SK-N-SH (cell line): ENCODE data around the gene RNU7-1. TPM values are rescaled to one million over a fixed set of nuclear protein-coding genes. Genes with fewer than 3 reads are reported as not detected.

Source experiments
- CTCF ChIA-PET: fragments of 300-600, 350-600 bp; formaldehyde crosslinking; extraction: SDS; loops from one replicate; lab custom pipeline; 2021; lab: Yijun Ruan, JAX
- POLR2A ChIA-PET: fragments of 350-600 bp; sonication (Branson Sonifier 250); formaldehyde crosslinking; extraction: SDS; loops from one replicate; lab custom pipeline; 2020; ENCODE audit warnings: antibody characterized with exemption, inconsistent platforms; lab: Yijun Ruan, JAX
- DNase-seq: peaks from one replicate; pipeline ENCODE4 v3.0.0; 2012
- H2AFZ ChIP-seq: fragments of 200-600 bp; sonication (generic); 2 replicates; pipeline ENCODE4 v1.8.1; 2016; ENCODE audit warnings: antibody characterized with exemption, mild to moderate bottlenecking, low read depth
- H3F3A ChIP-seq: fragments of 200-600 bp; sonication (generic); replicated peaks from 2 replicates; pipeline ENCODE3; 2016; ENCODE audit warnings: antibody characterized with exemption, mild to moderate bottlenecking; ENCODE audit not compliant: insufficient read depth
- H3K27ac ChIP-seq, 2 experiments: fragments of 200-500 bp in 1 of 2; fragments of 200-600 bp in 1 of 2; sonication (Bioruptor generic) in 1 of 2; sonication (generic), shearing (Covaris generic) in 1 of 2; 2 replicates each; pipeline versions ENCODE4 v1.5.1 to v1.6.1; 2014 to 2016; ENCODE audit warnings: low read depth in 2 of 2, inconsistent platforms in 1 of 2, low read length in 1 of 2, mild to moderate bottlenecking in 1 of 2, mixed read lengths in 1 of 2
- H3K27me3 ChIP-seq: fragments of 200-600 bp; sonication (generic), shearing (Covaris generic); 2 replicates; pipeline ENCODE4 v1.6.1; 2016; ENCODE audit warnings: mixed run types; ENCODE audit not compliant: insufficient read depth
- H3K36me3 ChIP-seq, 2 experiments: fragments of 200-500 bp in 1 of 2; fragments of 200-600 bp in 1 of 2; sonication (Bioruptor generic) in 1 of 2; sonication (generic) in 1 of 2; replicated peaks in 1 of 2; 2 replicates each; pipeline versions ENCODE3 to v1.5.1; 2014 to 2016; ENCODE audit warnings: low read length in 1 of 2, mild to moderate bottlenecking in 1 of 2; ENCODE audit not compliant: insufficient read depth in 2 of 2, control insufficient read depth in 1 of 2
- H3K4me1 ChIP-seq, 2 experiments: fragments of 200-500 bp in 1 of 2; fragments of 200-600 bp in 1 of 2; sonication (Bioruptor generic) in 1 of 2; sonication (generic), shearing (Covaris generic) in 1 of 2; 2 replicates each; pipeline versions ENCODE4 v1.5.1 to v1.6.1; 2014 to 2016; ENCODE audit warnings: low read depth in 1 of 2, low read length in 1 of 2, mixed run types in 1 of 2; ENCODE audit not compliant: insufficient read depth in 2 of 2, control insufficient read depth in 1 of 2
- H3K4me2 ChIP-seq: fragments of 200-600 bp; sonication (generic), shearing (Covaris generic); 2 replicates; pipeline ENCODE4 v1.6.1; 2017; ENCODE audit warnings: mixed run types
- H3K4me3 ChIP-seq, 2 experiments: fragments of 200-500 bp in 1 of 2; fragments of 200-600 bp in 1 of 2; sonication (Bioruptor generic) in 1 of 2; sonication (generic), shearing (Covaris generic) in 1 of 2; 2 replicates each; pipeline versions ENCODE4 v1.5.1 to v1.8.1; 2014 to 2016; ENCODE audit warnings: low read depth in 2 of 2, inconsistent platforms in 1 of 2, low read length in 1 of 2, mild to moderate bottlenecking in 1 of 2, mixed read lengths in 1 of 2, moderate library complexity in 1 of 2
- H3K79me2 ChIP-seq: fragments of 200-600 bp; sonication (generic); 2 replicates; pipeline ENCODE4 v1.8.1; 2017; ENCODE audit warnings: mild to moderate bottlenecking; ENCODE audit not compliant: insufficient read depth
- H3K9ac ChIP-seq: fragments of 200-600 bp; sonication (generic); 2 replicates; pipeline ENCODE4 v1.6.1; 2017; ENCODE audit warnings: mixed run types
- H3K9me2 ChIP-seq: fragments of 200-600 bp; sonication (generic); 2 replicates; pipeline ENCODE4 v1.6.1; 2017; ENCODE audit warnings: mixed run types
- H3K9me3 ChIP-seq: fragments of 200-600 bp; sonication (generic); 2 replicates; pipeline ENCODE4 v1.6.1; 2017; ENCODE audit warnings: mixed run types, mild to moderate bottlenecking, moderate library complexity
- H4K20me1 ChIP-seq: fragments of 200-600 bp; sonication (generic); 2 replicates; pipeline ENCODE4 v1.6.1; 2017; ENCODE audit warnings: mild to moderate bottlenecking, mixed run types; ENCODE audit not compliant: insufficient read depth
- FOSL2 ChIP-seq: IDR thresholded peaks from 2 replicates; pipeline ENCODE4 v1.4.0; 2012; ENCODE audit warnings: low read depth, mild to moderate bottlenecking, moderate library complexity, borderline replicate concordance
- FOXJ3 ChIP-seq: sonication (generic); formaldehyde crosslinking; IDR thresholded peaks from 2 replicates; pipeline ENCODE4 v1.5.1; 2020; ENCODE audit warnings: mild to moderate bottlenecking, missing genetic modification reagents
- JUND ChIP-seq: IDR thresholded peaks from 2 replicates; pipeline ENCODE4 v1.4.0; 2012
- MXI1 ChIP-seq: IDR thresholded peaks from 2 replicates; pipeline ENCODE4 v1.6.1; 2012; ENCODE audit warnings: mild to moderate bottlenecking, low read depth, low read length, improper control_type of control experiment
- RAD21 ChIP-seq: IDR thresholded peaks from 2 replicates; pipeline ENCODE4 v1.6.1; 2012; ENCODE audit warnings: mild to moderate bottlenecking, low read length
- SMC3 ChIP-seq: IDR thresholded peaks from 2 replicates; pipeline ENCODE4 v1.6.1; 2012; ENCODE audit warnings: low read depth, low read length, improper control_type of control experiment
- WGBS: methylation state at CpG from one replicate; pipeline ENCODE4 v1.1.6; 2017; ENCODE audit warnings: low lambda C conversion rate; 5-methylcytosine and 5-hydroxymethylcytosine counted together
- polyA plus RNA-seq, 3 experiments: library from polyadenylated mRNA; depleted of rRNA; stranded (reverse); fragments of >200 nt; gene quantifications; 2 replicates each; pipeline ENCODE4 v1.2.3, GENCODE V29; 2012
- TF ChIP-seq, protein P1 (sequence below): fragments of 200-600 bp; sonication (generic); IDR thresholded peaks from 2 replicates; pipeline ENCODE4 v1.6.1; 2017; ENCODE audit warnings: antibody characterized with exemption, mild to moderate bottlenecking, moderate library complexity

The RNU7-1 gene
- polyA plus RNA-seq, 1 of the 3 experiments (the other 2 are of a cell fraction), result not detected

DNA sequence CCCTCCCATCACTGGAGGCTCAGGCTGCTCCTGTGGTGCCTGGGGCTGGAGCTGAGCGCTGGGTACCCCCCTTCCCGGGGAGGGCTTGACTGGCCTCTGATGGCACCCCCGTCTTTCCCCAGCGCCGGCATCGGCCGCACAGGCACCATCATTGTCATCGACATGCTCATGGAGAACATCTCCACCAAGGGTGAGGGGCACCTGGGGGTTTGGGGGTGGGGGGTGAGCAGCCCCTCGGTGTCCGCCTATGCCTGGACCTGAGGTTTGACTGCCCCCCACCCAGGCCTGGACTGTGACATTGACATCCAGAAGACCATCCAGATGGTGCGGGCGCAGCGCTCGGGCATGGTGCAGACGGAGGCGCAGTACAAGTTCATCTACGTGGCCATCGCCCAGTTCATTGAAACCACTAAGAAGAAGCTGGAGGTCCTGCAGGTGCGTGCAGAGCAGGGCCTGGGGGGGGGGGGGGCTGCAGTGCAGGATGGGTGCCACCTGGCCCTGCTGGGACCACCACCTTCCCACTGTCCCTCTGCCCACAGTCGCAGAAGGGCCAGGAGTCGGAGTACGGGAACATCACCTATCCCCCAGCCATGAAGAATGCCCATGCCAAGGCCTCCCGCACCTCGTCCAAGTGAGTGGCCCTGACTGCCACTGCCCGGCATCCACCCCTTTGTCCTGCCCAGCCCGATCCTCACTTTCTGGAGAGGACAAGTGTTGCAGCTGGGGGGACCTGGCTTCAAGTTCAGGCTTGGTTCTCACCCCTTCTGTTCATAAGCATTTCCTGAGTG, 16.4 kb downstream of the RNU7-1 start (continued):
- TF ChIP-seq, protein P1, sequence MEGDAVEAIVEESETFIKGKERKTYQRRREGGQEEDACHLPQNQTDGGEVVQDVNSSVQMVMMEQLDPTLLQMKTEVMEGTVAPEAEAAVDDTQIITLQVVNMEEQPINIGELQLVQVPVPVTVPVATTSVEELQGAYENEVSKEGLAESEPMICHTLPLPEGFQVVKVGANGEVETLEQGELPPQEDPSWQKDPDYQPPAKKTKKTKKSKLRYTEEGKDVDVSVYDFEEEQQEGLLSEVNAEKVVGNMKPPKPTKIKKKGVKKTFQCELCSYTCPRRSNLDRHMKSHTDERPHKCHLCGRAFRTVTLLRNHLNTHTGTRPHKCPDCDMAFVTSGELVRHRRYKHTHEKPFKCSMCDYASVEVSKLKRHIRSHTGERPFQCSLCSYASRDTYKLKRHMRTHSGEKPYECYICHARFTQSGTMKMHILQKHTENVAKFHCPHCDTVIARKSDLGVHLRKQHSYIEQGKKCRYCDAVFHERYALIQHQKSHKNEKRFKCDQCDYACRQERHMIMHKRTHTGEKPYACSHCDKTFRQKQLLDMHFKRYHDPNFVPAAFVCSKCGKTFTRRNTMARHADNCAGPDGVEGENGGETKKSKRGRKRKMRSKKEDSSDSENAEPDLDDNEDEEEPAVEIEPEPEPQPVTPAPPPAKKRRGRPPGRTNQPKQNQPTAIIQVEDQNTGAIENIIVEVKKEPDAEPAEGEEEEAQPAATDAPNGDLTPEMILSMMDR, result no peak
- no peak for TF ChIP-seq FOXJ3 (CRISPR knock-in tag)
- no peak for TF ChIP-seq JUND
- TF ChIP-seq SMC3, result no peak
- no peak for TF ChIP-seq RAD21
- no peak for TF ChIP-seq FOSL2

DNA sequence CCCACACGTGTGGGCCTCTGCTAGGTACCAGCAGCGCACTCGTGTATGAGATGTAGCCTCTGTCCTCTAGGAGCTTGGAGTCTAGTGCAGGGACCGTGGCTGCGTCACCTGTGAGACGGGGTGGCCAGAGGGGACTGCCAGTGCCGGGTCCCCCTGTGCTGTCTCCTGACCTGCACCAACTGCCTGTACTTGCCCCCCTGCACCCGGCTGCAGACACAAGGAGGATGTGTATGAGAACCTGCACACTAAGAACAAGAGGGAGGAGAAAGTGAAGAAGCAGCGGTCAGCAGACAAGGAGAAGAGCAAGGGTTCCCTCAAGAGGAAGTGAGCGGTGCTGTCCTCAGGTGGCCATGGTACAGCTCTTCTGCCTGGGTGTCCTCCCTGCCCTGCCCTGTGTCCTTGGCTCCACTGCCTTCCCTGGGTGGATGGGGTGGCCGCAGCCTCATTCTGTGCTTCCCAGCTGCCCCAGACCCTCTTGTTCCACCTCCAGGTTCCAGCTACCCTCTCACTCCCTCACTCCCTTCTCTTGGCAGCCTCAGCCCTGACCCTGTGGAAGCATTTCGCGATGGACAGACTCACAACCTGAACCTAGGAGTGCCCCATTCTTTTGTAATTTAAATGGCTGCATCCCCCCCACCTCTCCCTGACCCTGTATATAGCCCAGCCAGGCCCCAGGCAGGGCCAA, 17.1 kb downstream of the RNU7-1 start:
- ChIA-PET POLR2A (interaction anchor here (0.7 to 6.8 kb wide), 3 partner anchors 15 to 39 kb away, joined by 3 to 62 read pairs (median 3); partner anchors contain the start of genes C12orf57 and RNU7-1), CTCF (interaction anchor here (0.7 to 8.0 kb wide), 7 partner anchors 9 to 153 kb away, joined by 3 to 114 read pairs (median 4); partner anchors contain the start of genes C12orf57 and RNU7-1)
- no peak overlapping the region for H3K4me2 ChIP-seq
- no peaks in the 10 kb centered on the region for H3K79me2 ChIP-seq
- H3F3A ChIP-seq, result peaks cover 15% of the 10 kb centered on the region
- H3K4me3 ChIP-seq, result no peak overlapping the region
- no peaks in the 10 kb centered on the region for H3K9me2 ChIP-seq
- H3K36me3 ChIP-seq, result peaks cover 4 to 15% of the 10 kb centered on the region in 2 experiments
- H2AFZ ChIP-seq, result 0 out of 2 replicates have a peak overlapping the region, but pooled peaks have one; percentile 86
- H4K20me1 ChIP-seq, result no peaks in the 10 kb centered on the region
- WGBS, result 94% methylated on average over 12 of the region's 13 CpGs
- no peak overlapping the region for H3K27ac ChIP-seq
- DNase-seq, result peak; percentile 38
- peak; percentile 39; the same call in 1 of the 2 replicates for TF ChIP-seq RAD21
- no peak for TF ChIP-seq MXI1
- TF ChIP-seq, protein P1, result peak; percentile 19; the same call in 1 of the 2 replicates
- no peaks in the 10 kb centered on the region for H3K27me3 ChIP-seq
- no peak overlapping the region for H3K9ac ChIP-seq
- H3K9me3 ChIP-seq, result no peaks in the 10 kb centered on the region
- H3K4me1 ChIP-seq, result peaks cover 0 to 8% of the 10 kb centered on the region in 2 experiments; a peak in 2 of 4 replicates
